Ascending aorta (tissue), 2 donors: Measurements from ENCODE around the gene STK38L. TPM values are rescaled to one million over a fixed set of nuclear protein-coding genes. Genes with fewer than 3 reads are reported as not detected.

Experiments used
- DNase-seq, 2 donors: peaks; one replicate each; pipeline ENCODE4 v3.0.0-alpha.2; 2019; ENCODE audit warnings: low spot score in 2 of 2
- H3K27ac ChIP-seq, 2 donors: fragments of 200-600 bp; sonication (generic); one replicate each; pipeline ENCODE4 v1.5.1; 2016 to 2017; ENCODE audit warnings: mild to moderate bottlenecking in 1 of 2
- H3K27me3 ChIP-seq: fragments of 200-600 bp; sonication (generic); one replicate; pipeline ENCODE4 v1.5.1; 2017
- H3K36me3 ChIP-seq, 2 donors: fragments of 200-600 bp; sonication (generic); one replicate each; pipeline ENCODE4 v1.5.1; 2016
- H3K4me1 ChIP-seq, 2 donors: fragments of 200-600 bp; sonication (generic); one replicate each; pipeline ENCODE4 v1.5.1; 2016 to 2017; ENCODE audit warnings: mild to moderate bottlenecking in 1 of 2
- H3K4me3 ChIP-seq, 2 donors: fragments of 200-600 bp; sonication (generic); one replicate each; pipeline ENCODE4 v1.5.1; 2016 to 2017; ENCODE audit warnings: mild to moderate bottlenecking in 1 of 2
- H3K9me3 ChIP-seq, 2 donors: fragments of 200-600 bp; sonication (generic); one replicate each; pipeline ENCODE4 v1.5.1; 2016
- CTCF ChIP-seq, 3 experiments: fragments of 200-600 bp in 2 of 3; fragments of 450-650 bp in 1 of 3; sonication (generic) in 2 of 3; IDR thresholded peaks; one replicate each; pipeline ENCODE4 v1.5.1; 2016 to 2019; ENCODE audit warnings: antibody characterized with exemption in 3 of 3, mild to moderate bottlenecking in 1 of 3, moderate library complexity in 1 of 3
- intact Hi-C: fragments of 100-400 bp; cut with DNase I; formaldehyde crosslinking; loops from one replicate; pipeline ENCODE4 v1.15.1; 2023
- total RNA-seq: library from RNA; depleted of rRNA; stranded (reverse); fragments of >200 nt; gene quantifications from one replicate; pipeline ENCODE4 v1.1.0, GENCODE V29; 2016

STK38L gene
- total RNA-seq, 1 donor from 2014 or later = 137 TPM

DNA sequence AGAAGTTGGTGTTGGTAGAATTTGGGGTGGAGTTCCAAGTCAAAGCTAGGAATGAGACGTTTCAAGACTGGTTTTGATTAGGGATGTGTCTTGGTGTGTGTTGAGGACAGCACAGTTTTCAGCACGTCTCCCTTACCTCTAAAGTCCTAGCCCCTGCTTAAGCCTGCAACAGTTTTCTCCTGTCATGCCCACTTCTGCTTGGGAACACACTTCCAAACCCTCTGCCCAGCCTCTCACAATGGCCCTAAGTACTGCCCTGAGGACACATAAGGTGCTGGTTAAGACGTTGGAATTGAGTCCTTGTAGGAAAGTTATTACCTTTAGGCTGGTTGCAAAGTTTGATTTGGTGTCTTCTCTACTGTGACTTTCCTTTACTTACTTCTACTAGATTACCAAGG, 87.8 kb downstream of the STK38L start:
- H3K4me1 ChIP-seq = peaks cover 0 to 18% of the 10 kb centered on the region in 2 donors
- no peak for DNase-seq
- peaks cover 8 to 11% of the 10 kb centered on the region in 2 donors for H3K36me3 ChIP-seq
- no peaks in the 10 kb centered on the region for H3K9me3 ChIP-seq
- H3K27me3 ChIP-seq = no peaks in the 10 kb centered on the region
- H3K27ac ChIP-seq = peak overlapping the region; percentile 14 to 60
- intact Hi-C loops = loop anchor here (5.0 to 10.0 kb wide), 4 partner anchors 193 to 395 kb away; partner anchors contain the start of genes FGFR1OP2, INTS13 and PPFIBP1
- H3K4me3 ChIP-seq = peak overlapping the region; percentile 86 to 89
- TF ChIP-seq CTCF (IDR thresholded peaks at IDR 0.05) = no peak

- intact Hi-C loops = loop anchor here (5.0 to 10.0 kb wide), 4 partner anchors 192 to 395 kb away; partner anchors contain the start of genes FGFR1OP2, INTS13 and PPFIBP1
- H3K36me3 ChIP-seq = peaks cover 4 to 7% of the 10 kb centered on the region in 2 donors
- peak overlapping the region; percentile 86 to 89 for H3K4me3 ChIP-seq
- DNase-seq = no peak
- TF ChIP-seq CTCF (IDR thresholded peaks at IDR 0.05) = no peak
- H3K4me1 ChIP-seq = peaks cover 0 to 18% of the 10 kb centered on the region in 2 donors
- no peaks in the 10 kb centered on the region for H3K27me3 ChIP-seq
- no peaks in the 10 kb centered on the region for H3K9me3 ChIP-seq
- peak overlapping the region in 1 of 2 donors; percentile 60 for H3K27ac ChIP-seq
These were observed 88.3 kb downstream of the STK38L start for GRCh38 chr12:27332407-27332713.

DNA sequence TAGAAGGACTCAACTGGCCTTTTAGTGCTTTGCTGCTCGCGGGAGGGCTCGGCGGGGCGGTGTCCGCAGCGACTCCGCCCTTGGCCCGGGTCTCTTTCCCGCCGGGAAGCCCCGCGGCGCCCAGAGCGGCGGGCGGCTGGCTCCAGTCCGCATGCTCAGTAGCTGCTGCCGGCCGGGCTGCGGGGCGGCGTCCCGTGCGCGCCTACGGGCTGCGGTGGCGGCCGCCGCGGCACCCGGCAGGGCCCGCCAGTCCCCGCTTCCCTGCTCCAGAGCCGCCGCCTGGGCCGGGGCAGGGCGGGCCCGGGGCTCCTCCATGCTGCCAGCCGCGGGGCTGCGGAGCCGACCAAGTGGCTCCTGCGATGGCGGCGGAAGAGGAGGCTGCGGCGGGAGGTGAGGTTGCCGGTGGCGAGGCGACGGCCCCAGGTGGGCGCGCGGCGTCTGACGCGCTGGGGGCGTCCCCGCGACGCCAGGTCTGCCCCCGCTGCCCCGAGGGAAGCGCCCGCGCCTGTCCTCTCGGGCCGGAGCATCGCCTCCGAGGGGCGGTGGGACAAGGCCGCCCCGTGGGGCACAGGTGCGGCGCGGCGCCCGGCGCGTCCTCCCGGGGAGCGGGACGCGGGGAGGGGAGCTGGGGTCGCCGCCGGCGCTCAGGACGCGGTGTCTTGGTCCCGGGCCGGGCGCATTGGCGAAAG, 88.8 kb downstream of the STK38L start, which contains the start of gene BMAL2:
Gene BMAL2 (plus strand): TSS at position 123 of the 689 bp plus-strand sequence. CDS start 237 bp downstream, at position 360.
- peak in 1 of 2 donors; percentile 69 for DNase-seq
- H3K27ac ChIP-seq = peak within 1 kb of the TSS; percentile 14 to 60
- no peaks in the 10 kb centered on the region for H3K9me3 ChIP-seq
- H3K27me3 ChIP-seq = no peaks in the 10 kb centered on the region
- peaks cover 0 to 2% of the 10 kb centered on the region in 2 donors for H3K36me3 ChIP-seq
- intact Hi-C loops = loop anchor here (5.0 to 10.0 kb wide), 4 partner anchors 192 to 396 kb away; partner anchors contain the start of genes FGFR1OP2, INTS13 and PPFIBP1
- no peak for TF ChIP-seq CTCF (IDR thresholded peaks at IDR 0.05)
- H3K4me1 ChIP-seq = peaks cover 0 to 18% of the 10 kb centered on the region in 2 donors
- peak within 1 kb of the TSS; percentile 86 to 89 for H3K4me3 ChIP-seq

DNA sequence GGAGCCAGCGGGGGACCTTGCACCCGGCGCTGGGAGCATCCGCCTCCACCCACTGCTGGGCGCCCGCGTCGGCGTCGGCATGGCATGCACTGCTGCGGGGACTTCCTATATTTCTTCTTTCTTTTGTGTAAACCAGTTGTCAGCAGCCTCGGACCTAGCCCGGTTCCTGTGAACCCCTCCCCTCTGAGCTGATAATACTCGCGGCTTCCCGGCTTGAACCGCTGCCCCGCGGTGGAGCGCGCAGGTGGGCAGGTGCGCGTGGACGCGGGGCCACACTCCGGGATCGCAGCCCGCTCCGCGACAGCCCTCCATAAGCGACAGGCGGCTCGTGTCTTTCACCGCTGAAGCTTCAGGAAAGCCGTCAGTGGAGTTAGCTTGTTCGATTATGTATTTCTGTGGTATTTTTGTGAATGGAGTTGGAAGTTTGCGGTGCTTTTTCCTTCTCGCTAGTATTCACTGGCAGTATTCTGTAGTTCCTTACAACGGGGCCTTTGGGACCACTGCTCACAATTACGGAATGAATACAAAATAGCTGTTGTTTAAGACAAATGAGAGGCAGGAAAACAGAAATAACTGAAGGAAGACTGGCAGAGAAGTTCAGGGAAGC, 89.4 kb downstream of the STK38L start:
- Histone ChIP-seq H3K27ac (peak overlapping the region; percentile 7 to 60), H3K4me1 (peaks cover 0 to 18% of the 10 kb centered on the region in 2 donors), H3K9me3 (no peaks in the 10 kb centered on the region), H3K36me3 (no peaks in the 10 kb centered on the region), H3K4me3 (peak overlapping the region; percentile 86 to 89), H3K27me3 (no peaks in the 10 kb centered on the region)
- no peak for DNase-seq
- TF ChIP-seq CTCF (IDR thresholded peaks at IDR 0.05) = no peak
- intact Hi-C loops = loop anchor here (5.0 to 10.0 kb wide), 4 partner anchors 191 to 396 kb away; partner anchors contain the start of genes FGFR1OP2, INTS13 and PPFIBP1

DNA sequence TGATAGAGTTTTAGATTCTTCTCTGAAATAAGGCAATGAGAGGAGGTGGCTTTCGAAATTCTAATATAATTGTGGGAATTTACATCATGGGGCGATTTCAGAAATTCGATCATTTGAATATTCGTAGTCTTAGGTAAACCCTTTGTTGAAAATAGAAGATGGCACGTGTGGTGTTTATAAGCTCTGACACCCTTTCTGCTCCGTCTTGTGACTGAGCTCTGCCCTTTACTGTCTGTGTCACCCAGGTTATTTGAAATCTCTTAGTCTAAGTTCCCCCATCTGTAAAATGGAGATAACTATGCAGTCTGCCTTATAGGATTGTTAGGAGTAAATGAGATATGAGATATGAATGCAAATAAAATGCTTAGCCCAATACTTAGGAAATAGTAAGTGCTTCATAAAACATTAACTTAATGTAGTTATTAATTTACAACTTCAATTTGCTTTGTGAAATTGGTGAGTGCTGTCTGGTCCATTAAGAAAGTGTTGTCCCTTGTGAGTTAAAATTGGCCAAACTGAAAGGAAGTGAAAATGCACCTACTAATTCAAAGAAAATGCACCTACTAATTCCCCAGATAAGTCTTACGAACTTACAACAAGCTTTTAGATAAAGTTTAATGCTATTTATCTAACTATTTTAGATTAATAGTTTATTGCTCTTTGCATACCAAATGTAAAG, 90.1 kb downstream of the STK38L start:
- Histone ChIP-seq H3K36me3 (no peaks in the 10 kb centered on the region), H3K4me3 (peak overlapping the region in 1 of 2 donors; percentile 86), H3K27ac (peak overlapping the region in 1 of 2 donors; percentile 60), H3K27me3 (no peaks in the 10 kb centered on the region), H3K9me3 (no peaks in the 10 kb centered on the region), H3K4me1 (peaks cover 0 to 18% of the 10 kb centered on the region in 2 donors)
- TF ChIP-seq CTCF (IDR thresholded peaks at IDR 0.05) = no peak
- intact Hi-C loops = loop anchor here (5.0 to 10.0 kb wide), 4 partner anchors 191 to 397 kb away; partner anchors contain the start of genes FGFR1OP2, INTS13 and PPFIBP1
- DNase-seq = no peak
